Measurements from ENCODE around the gene TMEM250.

Gene TMEM250

DNA sequence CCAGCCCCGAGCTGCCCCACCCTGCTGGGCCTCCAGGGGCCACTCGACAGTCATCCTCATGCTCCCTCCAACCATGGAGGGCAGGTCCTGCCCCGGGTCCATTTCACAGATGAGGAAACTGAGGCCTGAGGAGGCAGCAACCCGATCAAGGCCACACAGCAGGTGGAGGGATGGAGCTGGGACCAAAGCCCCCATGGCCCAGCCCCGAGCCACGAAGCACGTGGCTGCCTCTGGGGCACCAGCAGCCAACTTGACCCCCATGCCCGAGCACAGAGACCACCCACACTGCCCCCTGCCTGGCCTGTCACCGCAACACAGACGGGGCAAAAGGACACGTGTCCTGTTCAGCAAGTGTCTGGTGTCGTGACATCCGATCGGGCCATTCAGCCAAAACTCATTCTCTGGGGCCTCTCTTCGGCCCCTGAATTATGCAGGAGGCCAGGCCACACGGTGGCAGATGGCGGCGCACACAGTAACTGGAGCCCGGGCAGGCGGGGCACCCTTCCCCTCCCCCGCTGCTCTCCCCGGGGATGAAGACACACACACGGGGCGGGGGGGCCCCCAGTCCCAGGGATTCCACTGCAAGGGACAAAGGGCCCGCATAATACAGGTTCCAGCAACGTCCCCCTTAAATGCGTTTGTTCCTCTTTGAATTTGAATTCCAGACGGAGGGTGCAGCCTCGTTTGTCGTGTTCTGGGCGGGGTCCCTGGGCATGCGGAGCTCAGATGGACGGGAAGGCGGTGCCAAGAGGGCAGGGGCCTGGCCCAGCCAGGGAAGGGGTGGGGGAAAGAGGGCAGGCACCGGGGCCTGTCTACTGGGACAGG lies 29.4 kb upstream of the TMEM250 start:
- peak; percentile 69 for DNase-seq (ENCODE audit: low spot score)

DNA sequence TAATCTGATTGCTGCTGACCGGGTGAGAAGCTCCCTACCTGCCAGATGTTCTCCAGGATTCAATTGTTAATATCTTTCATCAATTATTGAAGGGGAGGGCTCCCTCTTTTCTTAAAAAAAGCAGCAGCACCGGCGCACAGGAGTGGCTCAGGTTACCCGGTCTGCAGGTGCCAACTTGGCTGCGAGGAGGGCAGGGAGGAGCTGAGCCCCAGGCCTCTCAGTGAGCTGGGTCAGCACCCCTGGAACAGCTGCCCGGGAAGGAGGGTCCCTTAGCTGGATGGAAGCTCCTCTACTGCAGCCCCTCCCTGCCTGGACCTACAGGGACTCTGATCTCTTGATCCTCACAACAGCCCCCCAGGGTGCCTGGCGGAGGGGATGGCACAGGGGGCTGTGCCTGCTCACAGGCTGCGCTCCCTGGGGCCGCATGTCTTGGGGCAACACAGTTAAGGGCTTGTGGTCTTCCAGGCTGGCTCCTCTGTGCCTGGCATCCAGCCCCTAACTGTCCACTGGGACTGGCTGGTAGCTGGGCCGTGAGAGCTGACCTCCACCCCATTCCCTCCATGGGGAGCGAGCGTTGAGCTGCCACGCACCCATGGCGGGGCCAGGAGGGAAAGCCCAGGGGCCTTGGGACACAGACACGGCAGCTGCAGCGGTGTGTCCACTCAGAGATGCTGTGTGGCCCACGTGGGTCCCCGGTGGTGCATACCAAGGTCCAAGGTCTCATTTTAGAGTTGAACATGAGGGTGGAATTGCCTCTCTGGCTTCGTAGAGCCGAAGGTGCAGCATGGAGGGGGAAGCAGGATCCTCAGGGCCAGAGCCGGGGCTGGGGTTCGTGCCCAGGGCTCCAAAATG lies 28.6 kb upstream of the TMEM250 start:
- no peak for DNase-seq (ENCODE audit: low spot score)

GRCh38 chr9:136146126-136147037 lies 27.7 kb upstream of the TMEM250 start:
- no peak for DNase-seq (ENCODE audit: low spot score)

- DNase-seq (ENCODE audit: low spot score) = no peak
These were observed 26.9 kb upstream of the TMEM250 start for GRCh38 chr9:136145580-136145979.

DNA sequence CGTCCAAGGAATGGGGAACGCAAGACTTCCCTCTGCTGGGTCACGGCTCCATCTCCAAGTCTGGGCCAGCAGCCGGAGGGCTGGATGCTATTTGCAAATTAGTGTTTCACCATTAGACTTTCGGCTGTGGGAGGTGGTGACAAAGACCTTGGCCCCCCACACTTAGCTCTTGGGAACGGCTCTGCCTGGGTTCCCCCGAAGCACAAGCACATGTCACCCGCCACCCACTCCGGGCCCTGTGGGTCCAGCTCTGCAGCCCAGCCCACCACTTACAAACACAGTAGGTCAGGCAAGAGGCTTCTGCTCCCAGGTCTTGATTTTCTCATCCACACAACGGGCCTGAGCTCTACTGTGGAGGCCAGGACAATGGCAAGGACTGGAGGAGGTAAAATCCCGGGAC lies 25.8 kb upstream of the TMEM250 start:
- DNase-seq (ENCODE audit: low spot score) = no peak

DNA sequence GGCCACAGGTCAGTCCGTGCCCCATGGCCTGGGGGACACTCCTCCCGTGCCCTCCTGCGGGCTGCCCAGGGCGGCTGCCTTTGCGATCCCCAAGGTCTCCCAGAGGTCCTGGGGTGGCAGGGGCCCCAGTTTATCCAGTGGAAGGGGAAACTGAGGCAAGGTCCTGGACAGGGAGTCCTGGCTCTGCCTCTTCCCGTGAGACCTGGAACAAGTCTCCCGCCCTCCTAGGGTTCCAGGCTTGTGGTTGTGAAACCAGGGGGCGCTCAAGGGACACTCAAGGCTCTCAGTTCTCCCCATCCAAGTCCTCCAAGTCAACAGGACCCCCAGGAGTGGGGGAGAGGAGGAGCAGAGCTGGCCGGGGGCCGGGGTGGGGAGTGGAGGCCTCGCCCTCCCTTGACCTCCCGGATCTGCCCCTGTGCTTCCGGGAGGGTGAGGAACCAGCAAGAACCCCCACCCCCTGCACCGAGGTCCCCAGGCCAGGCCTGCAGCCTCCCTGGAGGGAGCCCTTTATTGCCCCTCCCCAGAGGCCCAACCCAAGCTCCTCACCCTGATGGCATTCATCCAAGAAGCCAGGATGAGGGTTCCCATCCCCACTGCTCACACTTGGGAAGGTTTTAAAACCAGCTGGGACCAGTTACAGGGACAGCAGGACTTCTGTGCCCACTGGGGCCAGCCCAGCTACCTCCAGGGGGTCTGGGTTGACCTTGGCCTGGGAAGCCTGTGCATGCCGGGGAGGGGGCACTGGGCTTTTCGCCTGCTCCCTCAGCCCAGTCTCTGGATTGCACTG lies 24.7 kb upstream of the TMEM250 start:
- DNase-seq (ENCODE audit: low spot score) = peak; percentile 72

- DNase-seq (ENCODE audit: low spot score) = no peak
These were observed 24.2 kb upstream of the TMEM250 start for GRCh38 chr9:136142859-136143214.

DNA sequence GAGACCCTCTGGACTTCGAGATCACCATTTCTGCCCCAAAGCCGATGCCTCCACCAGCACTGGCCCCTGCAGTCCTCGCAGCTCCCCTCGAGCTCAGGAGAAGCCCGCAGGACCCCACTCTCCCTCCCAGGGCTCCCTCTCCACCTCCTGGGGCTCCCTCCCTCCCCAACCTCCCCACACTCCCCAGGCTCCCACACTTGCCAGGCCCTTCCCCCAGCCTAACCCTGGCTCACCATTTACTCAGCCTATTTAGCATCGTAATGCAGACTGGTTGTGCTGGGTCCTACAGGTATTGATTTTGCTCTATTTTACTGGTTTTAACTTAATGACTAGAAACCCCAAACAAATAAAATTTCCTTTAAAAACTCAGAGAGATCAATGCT lies 23.7 kb upstream of the TMEM250 start:
- DNase-seq (ENCODE audit: low spot score) = no peak

GRCh38 chr9:136141682-136142413 lies 23.2 kb upstream of the TMEM250 start:
- no peak for DNase-seq (ENCODE audit: low spot score)

DNA sequence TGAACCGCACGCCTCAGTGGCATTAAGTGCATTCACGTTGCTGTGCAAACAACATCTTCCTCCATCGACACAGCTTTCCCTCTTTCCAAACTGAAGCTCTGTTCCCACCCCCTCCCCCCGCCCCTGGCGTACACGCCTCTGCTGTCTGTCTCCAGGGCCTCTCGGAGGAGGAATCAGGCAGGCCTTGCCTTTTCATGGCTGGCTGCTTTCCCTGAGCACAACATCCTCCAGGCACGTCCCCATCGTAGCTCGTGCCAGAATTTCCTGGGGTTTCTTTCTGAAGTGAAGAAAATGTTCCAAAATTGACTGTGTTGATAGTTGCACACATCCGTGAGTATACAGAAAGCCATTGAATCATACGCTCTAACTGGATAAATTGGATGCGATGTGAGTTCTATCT lies 22.3 kb upstream of the TMEM250 start:
- no peak for DNase-seq (ENCODE audit: low spot score)

DNA sequence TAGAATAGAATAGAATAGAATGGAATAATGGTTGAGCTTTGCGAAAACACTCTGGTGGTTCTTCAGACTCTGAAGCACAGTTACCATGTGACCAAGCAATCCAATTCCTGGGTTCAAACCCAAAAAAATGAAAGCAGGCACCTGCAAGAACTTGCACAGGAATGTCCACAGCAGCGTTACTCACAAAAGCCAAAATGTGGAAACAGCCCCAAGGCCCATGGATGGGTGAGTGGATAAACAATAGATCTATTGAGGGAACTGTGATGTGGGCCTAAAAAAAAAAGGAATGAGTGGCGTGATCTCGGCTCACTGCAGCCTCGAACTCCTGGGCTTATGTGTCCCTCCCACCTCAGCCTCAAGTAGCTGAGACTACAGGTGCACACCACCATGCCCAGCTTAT lies 21.4 kb upstream of the TMEM250 start:
- no peak for DNase-seq (ENCODE audit: low spot score)

DNA sequence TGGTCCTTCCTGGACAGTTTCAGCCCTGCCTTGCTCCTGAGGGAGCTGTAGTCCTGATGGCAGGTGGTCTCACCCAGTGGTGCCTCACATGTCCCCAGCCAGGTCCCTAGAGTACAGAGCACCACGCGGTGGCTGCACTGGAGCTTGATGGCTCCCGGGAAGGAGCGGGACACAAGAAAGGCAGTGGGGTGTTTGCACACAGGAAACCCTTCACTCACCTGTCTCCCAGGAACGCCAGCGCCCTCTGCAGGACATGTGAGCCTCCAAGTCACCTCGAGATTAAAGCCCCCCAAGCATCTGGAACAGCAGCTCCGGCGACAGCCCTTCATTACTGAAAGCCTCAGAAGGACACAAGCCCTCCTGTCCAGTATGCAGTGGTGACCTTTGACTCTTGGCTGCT lies 19.9 kb upstream of the TMEM250 start:
- peak; percentile 82 for DNase-seq (ENCODE audit: low spot score)

DNA sequence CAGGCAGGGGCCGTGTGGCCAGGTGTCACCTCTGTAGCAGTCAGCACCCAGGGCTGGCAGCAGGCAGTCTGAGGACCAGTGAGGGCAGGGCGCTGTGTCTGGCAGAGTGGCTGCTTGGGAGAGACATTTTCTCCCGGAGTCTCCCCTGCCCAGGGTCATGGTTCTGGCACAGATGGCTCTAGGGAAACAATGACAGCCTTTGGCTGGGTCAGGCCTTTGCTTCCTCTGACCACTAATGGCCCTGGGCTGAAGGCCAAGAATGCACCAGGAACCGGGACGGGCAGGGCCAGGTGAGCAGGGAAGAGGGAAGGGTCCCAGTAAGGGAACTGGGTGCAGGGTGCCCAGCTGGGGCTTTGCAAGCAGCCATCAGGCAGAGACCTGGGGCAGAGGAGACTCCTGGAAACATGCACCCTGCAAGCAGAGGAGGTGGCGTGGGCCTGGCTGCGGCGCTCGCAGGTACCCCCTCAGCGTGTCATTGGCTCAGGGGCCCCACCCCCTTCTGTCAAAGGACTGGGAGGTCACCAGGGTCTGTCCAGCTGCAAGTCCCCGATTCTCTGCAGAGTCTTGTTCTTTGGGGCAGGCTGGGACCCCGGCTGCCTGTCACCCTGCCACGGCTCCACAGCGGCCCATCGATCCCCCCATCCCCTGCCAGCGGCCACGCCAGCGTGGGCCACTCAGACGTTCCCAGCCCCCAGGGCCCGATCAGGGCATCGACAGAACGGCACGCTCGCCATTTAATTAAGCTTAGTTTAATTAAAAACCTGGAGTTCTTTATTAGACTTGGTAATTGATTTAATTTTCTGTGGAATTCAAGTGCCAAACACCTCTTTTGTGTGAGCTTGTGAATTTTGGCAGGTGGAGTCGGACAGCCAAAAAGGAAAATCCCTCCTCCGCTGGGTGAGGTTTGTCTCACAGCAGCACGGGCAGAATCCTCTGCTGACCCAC lies 18.9 kb upstream of the TMEM250 start:
- DNase-seq (ENCODE audit: low spot score) = no peak

- DNase-seq (ENCODE audit: low spot score) = no peak
These were observed 17.7 kb upstream of the TMEM250 start for GRCh38 chr9:136136127-136136925.

- no peak for DNase-seq (ENCODE audit: low spot score)
These were observed 16.9 kb upstream of the TMEM250 start for GRCh38 chr9:136135326-136136126.

DNA sequence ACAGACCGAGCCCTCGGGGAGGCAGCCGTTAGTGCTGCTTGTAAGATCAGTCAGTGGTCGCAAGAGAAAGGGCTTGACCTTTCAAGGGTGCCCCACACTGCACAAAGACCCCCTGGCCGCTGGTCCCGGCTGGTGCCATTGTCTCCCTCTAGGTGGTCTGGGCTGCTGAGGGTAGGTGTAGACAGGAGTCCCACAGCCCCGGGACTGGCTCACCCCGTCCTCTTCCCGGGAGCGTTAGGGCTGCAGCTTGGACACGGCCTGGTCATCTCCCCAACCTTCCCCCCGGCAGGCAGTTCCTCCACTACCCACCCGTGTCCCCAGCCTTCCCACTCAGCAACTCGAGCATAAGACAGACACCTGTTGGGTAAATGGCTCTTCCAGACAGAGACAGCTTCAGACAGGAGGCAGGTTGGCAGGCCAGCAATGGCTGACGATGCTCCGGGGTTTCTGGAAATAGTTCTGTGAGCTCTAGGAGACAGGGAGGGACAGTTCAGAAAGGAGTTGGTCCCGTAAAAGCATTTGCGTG lies 15.3 kb upstream of the TMEM250 start:
- DNase-seq (ENCODE audit: low spot score) = no peak

DNA sequence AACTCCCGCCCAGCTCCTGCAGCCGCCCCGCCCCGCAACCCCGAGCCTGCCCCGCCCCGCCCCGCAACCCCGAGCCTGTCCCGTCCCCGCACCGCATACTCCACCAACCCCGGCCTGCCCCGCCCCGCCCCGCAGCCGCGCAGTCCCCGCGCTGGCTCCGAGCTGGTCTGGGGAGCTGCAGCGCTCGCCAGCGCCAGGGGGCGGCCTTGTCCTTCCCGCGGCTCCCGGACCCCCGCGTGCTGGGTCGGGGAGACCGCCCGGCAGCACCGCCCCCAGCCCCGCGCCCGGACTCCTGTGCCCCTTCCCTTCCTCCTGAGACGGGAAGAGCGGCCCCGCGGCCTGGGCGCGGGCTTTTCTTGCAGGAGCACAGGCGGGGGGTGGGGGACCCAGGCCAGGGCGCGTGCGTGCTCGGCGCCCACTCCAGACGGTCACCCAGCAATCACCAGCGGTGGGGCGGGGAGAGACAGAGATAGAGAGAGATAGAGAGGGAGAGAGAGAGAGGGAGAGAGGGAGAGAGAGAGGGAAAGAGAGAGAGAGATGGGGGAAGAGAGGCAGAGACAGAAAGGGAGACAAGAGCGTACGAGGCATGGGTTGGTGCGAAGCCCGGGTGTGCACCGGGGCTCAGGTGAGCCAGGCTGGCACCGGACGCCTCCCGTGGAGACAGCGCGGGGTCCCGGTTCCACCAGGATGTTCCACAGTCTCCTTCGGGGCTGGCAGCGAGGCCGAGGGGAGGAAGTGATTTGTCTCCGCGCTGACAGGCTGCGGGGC lies 14.7 kb upstream of the TMEM250 start:
- peak; percentile 92 for DNase-seq (ENCODE audit: low spot score)

All from iPS-NIHi11 (cell line).